Suppressor macrophage treated with lipopolysaccharide for 4 hours (primary cell): ENCODE data around the gene PLA2G4B.

Experiments
- DNase-seq: peaks from one replicate; pipeline ENCODE4 v3.0.0-alpha.2; 2020

Gene PLA2G4B

DNA sequence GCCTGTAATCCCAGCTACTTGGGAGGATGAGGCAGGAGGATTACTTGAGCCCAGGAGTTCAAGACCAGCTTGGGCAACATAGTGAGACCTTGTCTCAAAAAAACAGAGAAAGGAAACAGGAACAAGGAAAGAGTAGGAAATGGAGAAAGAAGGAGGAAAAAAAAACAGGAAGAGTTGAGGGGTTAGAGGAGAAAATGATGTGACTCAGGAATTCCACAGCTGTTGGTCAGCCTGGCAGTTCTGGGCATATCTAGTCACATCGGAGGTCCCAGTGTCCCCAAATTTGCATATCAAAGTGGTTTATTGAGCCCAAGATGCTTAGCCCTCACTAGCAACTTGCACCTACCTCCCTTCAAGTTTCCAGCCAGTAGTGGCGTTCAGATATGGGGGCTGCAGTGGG lies 29.5 kb upstream of the PLA2G4B start:
- DNase-seq, result peak; percentile 40

DNA sequence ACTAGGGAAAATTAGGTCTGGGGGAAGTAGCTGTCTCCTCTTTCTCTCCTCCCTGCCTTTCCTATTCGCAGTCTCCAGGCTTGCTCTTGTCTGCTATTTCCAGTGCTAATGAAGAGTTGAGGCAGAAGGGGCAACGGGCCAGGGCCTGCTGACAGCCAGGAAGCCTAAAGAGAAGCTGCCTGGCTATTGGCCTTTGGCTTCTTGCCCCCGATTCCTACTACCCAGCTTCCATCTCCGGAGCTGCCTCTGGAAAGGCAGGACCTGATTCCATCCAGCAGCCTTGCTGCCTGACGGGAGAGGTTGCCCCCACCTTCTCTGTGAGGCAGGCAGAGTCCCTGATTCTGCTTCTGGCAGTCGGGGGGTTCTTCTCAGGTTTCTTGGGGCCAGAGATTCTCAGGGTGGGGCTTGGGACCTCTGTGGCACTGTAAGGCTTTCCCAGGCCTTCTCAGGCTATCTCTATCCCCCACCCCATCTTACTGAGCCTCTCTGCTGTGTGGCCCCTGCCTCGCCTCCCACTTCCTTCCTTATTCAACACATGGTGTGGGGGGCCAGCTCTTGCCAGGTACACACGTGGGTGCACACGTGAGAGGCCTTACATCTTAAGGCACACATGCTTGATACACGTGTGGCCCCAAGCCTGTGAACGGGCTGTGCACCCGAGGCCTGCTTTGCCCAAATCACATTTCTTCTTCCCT lies 29.0 kb upstream of the PLA2G4B start:
- no peak for DNase-seq

GRCh38 chr15:41810651-41811431 lies 27.8 kb upstream of the PLA2G4B start:
- DNase-seq, result no peak

DNA sequence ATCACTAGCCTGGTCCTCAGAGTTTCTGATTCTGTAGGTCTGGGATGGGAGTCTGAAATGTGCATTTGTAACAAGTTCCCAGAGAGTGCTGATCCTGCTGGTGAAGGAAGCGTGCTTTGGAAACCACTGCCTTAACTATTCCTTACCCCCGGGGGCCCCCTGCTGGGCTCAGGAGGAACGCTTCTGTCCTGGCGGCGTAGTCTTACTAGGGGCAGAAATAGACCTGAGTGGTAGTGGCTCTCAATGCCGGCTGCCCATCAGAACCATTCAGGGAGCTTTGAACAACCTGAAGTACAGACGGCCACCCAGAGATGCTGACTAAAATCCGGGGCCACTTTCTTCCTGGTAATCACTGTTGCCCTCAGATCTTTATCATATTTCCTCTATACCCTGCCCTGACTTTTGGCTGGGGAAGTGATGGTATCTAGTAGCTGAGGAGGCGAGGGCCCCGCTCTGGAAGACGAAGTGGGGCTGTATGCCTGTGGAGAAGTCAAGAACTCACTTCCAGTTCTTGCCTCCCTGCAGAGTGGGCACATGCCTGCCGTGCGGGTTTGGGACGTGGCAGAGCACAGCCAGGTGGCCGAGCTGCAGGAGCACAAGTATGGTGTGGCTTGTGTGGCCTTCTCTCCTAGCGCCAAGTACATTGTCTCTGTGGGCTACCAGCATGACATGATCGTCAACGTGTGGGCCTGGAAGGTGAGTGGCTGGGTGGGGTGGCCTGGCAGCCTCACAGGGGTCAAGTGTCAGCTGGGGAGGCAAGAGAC lies 27.0 kb upstream of the PLA2G4B start:
- DNase-seq, result peak; percentile 90

DNA sequence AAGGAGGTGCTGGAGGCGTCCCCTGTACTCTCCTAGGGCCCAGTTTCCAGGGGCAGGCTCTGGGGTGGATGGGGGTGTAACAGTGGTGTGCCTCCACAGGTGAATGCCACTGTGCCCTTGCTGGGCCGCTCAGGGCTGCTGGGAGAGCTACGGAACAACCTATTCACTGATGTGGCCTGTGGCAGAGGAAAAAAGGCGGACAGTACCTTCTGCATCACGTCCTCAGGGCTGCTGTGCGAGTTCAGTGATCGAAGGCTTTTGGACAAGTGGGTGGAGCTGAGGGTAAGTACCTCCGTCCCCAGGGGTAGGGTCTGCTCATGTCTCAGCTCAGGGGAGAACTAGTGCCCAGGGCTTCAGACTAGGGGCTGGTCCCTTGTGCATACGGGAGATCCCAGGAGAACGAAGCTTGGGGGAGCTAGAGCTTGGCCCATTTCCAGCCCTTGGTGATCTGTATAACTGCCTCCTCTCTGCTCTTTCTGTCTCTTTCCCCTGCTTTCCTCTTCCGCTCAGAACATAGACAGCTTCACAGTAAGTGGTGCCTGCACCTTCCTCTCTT lies 25.7 kb upstream of the PLA2G4B start:
- no peak for DNase-seq

DNA sequence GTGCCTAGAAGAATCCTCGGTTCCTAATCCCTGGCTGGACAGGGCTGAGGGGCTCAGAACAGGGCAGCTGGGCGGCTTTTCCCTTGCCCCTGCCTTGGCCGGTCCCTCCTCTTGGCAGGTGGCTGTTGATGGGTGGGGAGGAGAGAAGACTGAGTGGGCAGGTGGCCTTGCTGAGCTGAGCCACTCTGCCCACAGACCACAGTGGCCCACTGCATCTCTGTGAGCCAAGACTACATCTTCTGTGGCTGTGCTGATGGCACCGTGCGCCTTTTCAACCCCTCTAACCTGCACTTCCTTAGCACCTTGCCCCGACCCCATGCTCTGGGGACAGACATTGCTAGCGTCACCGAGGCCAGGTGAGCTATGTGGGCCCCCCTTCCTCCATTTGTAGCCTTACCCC lies 25.2 kb upstream of the PLA2G4B start:
- DNase-seq, result no peak

GRCh38 chr15:41814534-41814933 lies 24.1 kb upstream of the PLA2G4B start:
- no peak for DNase-seq

GRCh38 chr15:41816788-41817187 lies 21.9 kb upstream of the PLA2G4B start:
- no peak for DNase-seq

DNA sequence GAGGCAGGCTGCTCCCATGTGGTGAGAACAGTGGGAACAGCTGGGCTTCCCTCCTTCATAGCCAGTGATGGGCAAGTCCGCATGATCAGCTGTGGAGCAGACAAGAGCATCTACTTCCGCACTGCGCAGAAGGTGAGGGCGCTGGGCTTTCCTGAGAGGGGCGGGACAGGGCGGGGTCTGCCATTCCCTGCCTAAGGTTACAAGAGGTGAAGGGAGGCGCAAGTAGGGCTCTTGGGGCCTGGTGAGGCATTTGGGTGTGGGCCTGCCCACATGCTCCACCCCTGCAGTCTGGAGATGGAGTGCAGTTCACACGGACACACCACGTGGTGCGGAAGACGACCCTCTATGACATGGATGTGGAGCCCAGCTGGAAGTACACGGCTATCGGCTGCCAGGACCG lies 21.3 kb upstream of the PLA2G4B start:
- no peak for DNase-seq

DNA sequence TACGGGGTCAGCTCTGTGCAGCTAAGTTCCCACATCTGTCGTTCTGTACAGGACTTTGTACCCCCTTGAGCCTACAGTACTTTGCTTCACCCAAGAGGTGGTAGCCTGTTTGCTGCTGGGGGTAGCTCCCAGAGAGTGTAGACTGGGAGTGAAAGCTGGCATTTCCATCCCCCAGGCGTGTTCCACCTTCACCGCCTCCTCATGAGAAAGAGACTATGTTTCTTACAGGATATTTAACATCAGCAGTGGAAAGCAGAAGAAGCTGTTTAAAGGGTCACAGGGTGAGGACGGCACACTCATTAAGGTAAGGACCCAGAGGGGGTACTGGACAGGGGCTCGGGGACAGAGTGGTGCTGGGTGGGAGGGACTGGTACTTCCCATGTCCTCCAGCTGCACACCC lies 20.9 kb upstream of the PLA2G4B start:
- no peak for DNase-seq

DNA sequence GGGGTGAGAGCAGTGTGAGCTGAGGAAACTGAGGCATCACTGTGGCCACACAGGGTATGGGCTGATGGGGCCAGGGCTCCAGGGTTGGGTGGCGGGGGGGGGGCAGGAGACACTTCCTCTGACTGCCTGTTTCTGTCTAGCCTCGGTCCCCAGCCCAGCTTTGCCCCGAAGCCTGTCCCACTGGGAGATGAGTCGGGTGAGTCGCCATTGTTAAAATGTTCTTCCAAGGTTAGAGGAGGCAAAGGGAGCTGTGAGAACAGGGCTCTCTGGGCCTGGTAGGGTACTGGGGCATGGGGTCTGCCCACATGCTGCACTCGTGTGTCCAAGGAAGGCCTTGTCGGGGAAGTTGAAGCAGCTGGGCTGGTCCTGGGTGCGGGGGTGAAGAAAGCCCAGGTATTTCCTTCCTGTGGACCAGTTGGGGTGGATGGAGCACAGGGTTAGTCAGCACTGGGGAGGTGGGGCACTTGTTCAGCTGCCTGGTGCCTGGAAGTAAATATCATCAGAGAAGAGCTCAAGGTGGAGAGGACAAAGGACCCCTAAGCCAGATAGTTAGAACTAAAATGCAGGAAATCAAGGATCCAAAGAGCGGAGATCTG lies 19.1 kb upstream of the PLA2G4B start:
- DNase-seq, result no peak

DNA sequence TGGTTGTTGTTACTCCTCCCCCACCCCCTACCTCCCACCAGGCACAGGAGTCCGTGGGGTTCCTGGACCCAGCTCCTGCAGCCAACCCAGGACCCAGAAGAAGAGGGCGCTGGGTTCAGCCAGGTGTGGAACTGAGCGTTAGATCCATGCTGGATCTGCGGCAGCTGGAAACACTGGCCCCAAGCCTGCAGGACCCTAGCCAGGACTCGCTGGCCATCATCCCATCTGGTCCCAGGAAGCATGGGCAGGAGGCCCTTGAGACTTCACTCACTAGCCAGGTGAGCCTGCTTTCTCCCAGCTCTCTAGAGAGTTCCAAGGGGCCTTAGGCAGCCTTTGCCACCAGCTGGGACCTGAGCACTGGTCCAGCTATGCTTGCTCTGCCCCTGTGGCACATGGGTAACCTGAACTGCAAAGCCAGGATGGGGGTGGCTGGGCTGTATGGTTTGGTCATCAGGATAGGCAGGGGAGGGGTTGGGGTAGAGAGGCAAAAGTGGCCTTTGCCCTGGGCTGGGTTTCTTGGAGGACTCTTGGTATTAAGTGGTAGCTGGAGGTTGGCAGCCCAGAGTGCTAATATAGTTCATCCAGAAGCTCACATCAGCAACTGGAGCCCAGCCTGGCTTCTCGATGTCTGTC lies 17.7 kb upstream of the PLA2G4B start:
- no peak for DNase-seq

GRCh38 chr15:41821831-41822230 lies 16.8 kb upstream of the PLA2G4B start:
- DNase-seq, result no peak

- DNase-seq, result no peak
Measured at GRCh38 chr15:41822471-41822870, 16.2 kb upstream of the PLA2G4B start.

DNA sequence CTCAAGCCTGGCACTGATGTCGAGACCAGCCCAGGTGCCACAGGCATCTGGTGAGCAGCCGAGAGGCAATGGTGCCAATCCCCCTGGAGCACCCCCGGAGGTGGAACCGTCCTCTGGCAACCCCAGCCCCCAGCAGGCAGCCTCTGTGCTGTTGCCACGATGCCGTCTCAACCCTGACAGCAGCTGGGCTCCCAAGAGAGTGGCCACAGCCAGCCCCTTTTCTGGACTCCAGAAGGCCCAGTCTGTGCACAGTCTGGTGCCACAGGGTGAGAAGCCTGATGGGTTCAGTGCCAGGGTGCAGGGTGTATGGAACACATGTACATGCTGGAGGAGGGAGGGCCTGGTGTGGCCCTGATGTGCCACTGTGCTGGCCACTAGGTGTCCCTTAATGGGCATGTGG lies 15.7 kb upstream of the PLA2G4B start:
- no peak for DNase-seq

DNA sequence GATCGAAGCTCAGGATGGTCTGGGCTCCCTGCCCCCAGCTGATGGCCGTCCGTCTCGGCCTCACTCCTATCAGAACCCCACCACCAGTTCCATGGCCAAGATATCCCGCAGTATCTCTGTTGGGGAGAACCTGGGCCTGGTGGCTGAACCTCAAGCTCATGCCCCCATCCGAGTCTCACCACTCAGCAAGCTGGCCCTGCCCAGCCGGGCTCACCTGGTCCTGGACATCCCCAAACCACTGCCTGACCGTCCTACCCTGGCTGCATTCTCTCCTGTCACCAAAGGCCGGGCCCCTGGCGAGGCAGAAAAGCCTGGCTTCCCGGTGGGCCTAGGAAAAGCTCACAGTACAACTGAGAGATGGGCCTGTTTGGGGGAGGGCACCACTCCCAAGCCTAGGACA lies 15.1 kb upstream of the PLA2G4B start:
- DNase-seq, result no peak

DNA sequence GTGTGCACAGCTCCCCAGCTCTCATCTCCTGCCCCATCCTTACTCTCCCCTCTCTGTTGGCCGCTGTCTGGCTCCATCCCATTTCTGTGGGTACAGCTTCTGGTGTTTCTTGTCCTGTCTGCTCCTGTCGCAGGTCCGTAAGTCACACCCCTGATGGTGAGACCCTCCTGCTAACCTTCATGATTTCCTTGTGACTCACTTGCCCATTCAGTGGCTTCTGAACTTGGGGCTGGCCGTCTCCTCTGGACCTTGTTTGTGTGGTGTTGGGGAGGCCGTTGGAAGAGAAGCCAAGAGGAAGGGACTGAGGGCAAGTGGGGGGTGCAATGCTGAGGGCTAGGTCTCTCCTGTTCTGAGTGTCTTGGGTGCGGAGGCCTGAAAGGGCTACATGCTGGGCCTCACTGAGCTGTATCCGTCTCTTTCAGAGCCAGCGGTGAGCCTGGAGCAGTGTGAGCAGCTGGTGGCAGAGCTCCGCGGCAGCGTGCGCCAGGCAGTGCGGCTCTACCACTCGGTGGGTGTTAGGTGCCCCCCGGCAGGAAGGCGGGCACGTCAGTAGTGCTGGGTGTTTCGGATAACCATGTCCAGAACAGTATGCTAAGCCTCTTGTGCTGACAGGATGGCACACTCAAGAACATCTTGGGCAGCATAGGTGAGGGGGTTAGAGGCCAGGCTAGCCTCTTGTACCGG lies 14.4 kb upstream of the PLA2G4B start:
- no peak for DNase-seq

DNA sequence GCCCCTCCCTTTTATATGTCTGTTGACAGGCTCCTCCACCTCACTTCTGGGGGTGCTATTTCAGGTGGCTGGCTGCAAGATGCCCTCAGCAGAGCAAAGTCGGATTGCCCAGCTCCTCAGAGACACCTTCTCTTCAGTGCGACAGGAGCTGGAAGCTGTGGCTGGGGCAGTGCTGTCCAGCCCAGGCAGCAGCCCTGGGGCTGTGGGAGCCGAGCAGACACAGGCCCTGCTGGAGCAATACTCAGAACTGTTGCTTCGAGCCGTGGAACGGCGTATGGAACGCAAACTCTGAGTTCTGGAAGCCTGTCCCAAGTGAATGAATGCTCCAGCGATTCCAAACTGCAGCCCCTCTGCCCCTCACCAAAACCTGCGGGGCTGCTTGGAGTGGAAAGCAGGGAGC lies 13.5 kb upstream of the PLA2G4B start:
- DNase-seq, result no peak

GRCh38 chr15:41825572-41826535 lies 12.8 kb upstream of the PLA2G4B start:
- DNase-seq, result no peak

GRCh38 chr15:41827290-41827879 lies 11.3 kb upstream of the PLA2G4B start:
- no peak for DNase-seq
